Gastroesophageal sphincter (tissue), 3 donors: ENCODE results near the gene PTAFR.

Experiments
- EP300 ChIP-seq: sonication (generic); formaldehyde crosslinking; IDR thresholded peaks from one replicate; pipeline ENCODE4 v1.6.1; 2017; ENCODE audit warnings: antibody characterized with exemption, mild to moderate bottlenecking
- POLR2A ChIP-seq, 2 donors: fragments of 450-650 bp; IDR thresholded peaks; one replicate each; pipeline ENCODE4 v1.6.1; 2017; ENCODE audit warnings: antibody characterized with exemption in 2 of 2, mild to moderate bottlenecking in 2 of 2, moderate library complexity in 1 of 2
- POLR2AphosphoS5 ChIP-seq: sonication (generic); formaldehyde crosslinking; IDR thresholded peaks from one replicate; pipeline ENCODE4 v1.6.1; 2017; ENCODE audit warnings: antibody characterized with exemption
- TF ChIP-seq, protein P1 (sequence below), 4 experiments: fragments of 200-600 bp in 2 of 4; fragments of 450-650 bp in 2 of 4; sonication (generic) in 1 of 4; IDR thresholded peaks; one replicate each; pipeline ENCODE4 v1.5.1; 2017 to 2019; ENCODE audit warnings: antibody characterized with exemption in 4 of 4, mild to moderate bottlenecking in 2 of 4, moderate library complexity in 2 of 4

DNA sequence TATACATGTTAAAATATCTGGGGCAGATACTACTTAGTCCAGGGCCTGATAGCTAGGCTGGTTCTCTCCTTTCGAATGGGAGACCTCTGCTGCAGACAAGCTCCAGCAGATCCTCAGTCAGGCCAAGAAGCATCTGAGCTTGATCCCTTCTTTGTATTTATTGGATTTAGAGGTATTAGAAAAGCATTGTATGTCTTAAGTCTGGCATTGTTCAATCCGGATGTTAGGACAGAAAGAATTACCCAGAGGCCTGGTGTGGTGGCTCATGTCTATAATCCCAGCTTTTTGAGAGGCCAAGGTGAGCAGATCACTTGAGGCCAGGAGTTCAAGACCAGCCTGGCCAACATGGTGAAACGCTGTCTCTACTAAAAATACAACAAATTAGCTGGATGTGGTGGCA lies 66.9 kb downstream of the PTAFR start:
- TF ChIP-seq POLR2A (IDR thresholded peaks at IDR 0.05) (no peak), POLR2AphosphoS5 (no peak), EP300 (no peak)
- TF ChIP-seq, protein P1, sequence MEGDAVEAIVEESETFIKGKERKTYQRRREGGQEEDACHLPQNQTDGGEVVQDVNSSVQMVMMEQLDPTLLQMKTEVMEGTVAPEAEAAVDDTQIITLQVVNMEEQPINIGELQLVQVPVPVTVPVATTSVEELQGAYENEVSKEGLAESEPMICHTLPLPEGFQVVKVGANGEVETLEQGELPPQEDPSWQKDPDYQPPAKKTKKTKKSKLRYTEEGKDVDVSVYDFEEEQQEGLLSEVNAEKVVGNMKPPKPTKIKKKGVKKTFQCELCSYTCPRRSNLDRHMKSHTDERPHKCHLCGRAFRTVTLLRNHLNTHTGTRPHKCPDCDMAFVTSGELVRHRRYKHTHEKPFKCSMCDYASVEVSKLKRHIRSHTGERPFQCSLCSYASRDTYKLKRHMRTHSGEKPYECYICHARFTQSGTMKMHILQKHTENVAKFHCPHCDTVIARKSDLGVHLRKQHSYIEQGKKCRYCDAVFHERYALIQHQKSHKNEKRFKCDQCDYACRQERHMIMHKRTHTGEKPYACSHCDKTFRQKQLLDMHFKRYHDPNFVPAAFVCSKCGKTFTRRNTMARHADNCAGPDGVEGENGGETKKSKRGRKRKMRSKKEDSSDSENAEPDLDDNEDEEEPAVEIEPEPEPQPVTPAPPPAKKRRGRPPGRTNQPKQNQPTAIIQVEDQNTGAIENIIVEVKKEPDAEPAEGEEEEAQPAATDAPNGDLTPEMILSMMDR (IDR thresholded peaks at IDR 0.05), result no peak
